ENCODE measurements around the gene ZDHHC19.
"Not testable (repeated sequence)": the region's sequence is repeated elsewhere in the genome, so short reads cannot be mapped to it uniquely, and the experiment has no call there.

ZDHHC19 gene

GRCh38 chr3:196203846-196204245 lies 7.4 kb downstream of the ZDHHC19 start:
- no peak for DNase-seq (ENCODE audit: low read depth in 2 of 2)

- no peak for DNase-seq (ENCODE audit: low read depth in 2 of 2)
Observed at GRCh38 chr3:196202516-196202970, 8.7 kb downstream of the ZDHHC19 start.

- DNase-seq (ENCODE audit: low read depth in 2 of 2), result no peak
Observed at GRCh38 chr3:196198771-196199753, 12.1 kb downstream of the ZDHHC19 start.

DNA sequence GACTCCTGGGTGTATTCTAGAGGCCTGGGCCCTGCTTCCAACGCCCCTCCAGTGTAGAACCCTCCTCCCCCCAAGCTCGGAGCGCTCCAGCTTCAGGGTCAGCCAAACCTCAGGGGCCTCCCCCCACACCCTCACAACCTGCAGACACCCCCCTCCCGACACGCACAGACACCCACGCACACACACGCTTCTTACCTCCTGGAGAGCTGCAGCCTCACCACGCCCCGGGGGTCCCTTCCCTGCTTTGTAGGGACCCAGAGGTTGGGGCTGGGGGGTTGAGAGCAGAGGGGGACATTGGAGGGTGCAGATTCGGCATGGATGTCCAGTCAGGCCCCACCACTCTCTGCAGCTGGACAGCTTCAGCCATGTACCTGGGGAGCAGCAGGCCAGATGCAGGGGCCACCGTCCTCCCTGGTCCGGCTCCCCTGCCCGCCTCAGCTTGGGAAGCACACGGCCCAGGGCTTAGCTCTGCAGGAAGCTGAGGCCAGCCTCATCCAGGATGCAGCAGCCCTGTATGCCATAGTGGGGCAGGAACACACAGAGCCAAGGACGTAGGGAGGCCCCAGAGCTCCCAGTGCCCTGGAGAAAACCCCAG lies 13.0 kb downstream of the ZDHHC19 start:
- no peak for DNase-seq (ENCODE audit: low read depth in 2 of 2)

DNA sequence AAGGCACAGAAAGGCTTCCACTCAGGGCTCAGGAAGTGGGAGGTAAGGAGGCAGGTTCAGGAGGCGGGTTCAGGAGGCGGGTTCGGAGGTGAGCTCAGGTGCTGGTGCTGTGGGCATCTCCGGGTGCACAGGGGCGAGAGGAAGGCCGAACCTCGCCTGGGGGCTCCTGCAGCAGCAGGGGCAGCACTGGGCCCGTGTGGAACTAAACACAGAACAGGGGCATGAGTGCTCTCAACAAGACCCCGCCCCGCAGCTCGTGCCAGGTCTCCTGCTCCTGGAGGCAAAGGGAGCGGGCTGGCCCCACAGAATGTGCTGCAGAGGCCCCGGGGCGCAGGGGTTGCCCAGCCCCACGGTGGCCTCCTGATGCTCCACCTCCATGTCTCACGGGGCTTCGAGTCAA lies 13.7 kb downstream of the ZDHHC19 start:
- DNase-seq (ENCODE audit: low read depth in 2 of 2), result no peak

DNA sequence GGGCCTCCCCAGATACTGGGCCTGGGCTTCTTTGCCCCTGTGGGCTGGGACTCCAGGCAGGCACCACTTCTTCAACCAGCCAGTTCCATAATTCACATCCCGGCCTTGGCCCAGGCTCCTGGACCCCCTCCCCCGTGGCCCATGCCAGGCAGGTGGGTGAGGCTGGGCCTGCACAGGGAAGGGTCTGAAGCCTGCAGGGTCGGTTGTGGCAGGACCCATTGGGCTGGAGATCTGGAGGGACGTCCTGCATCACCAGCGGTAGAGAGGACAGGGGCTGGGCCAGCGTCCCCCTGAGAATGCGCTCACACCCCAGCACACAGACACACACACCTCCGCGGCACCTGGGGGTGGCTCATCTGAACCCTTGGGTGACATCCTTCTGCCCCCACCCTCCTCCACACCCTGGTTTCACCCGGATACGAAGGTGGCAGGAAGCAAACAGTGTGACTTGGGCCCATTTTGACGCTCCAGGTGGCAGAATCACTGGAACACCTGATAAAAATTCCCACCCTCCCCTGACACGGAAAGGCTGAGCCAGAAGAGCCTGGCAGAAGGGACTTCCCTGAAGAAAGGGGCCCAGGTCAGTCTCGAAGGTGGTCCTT lies 15.4 kb downstream of the ZDHHC19 start:
- DNase-seq (ENCODE audit: low read depth in 2 of 2), result no peak

- DNase-seq (ENCODE audit: low read depth in 2 of 2), result no peak
Observed at GRCh38 chr3:196194542-196194915, 16.7 kb downstream of the ZDHHC19 start.

- no peak for DNase-seq (ENCODE audit: low read depth in 2 of 2)
Observed at GRCh38 chr3:196193736-196194541, 17.3 kb downstream of the ZDHHC19 start.

DNA sequence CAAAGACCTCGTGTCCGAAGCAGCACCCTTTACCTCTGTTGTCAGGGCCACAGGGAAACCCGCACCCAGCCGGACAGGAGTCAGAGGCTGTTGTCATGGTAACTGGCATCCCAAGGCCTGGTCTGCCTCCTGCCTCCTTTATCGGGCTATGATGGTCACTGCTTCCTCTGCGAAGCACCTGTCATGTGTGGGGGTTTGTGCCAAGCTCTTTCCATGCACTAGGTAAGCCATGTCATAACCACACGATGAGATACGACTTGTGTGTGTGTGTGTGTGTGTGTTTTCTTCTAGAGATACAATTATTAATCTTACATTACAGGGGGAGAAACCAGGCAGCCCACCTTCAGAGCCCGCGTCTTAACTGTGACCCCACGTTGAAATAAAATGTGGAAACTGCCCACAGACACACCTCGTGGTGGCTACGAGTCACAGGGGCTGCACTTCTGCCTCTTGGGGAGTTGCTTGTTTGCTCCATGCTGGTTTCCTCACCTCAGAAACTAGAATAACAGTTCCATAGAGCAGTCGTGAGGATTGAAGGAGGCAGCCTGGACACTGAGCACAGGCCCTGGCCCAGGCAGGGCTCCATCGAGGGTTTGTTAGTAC lies 18.0 kb downstream of the ZDHHC19 start:
- no peak for DNase-seq (ENCODE audit: low read depth in 2 of 2)

DNA sequence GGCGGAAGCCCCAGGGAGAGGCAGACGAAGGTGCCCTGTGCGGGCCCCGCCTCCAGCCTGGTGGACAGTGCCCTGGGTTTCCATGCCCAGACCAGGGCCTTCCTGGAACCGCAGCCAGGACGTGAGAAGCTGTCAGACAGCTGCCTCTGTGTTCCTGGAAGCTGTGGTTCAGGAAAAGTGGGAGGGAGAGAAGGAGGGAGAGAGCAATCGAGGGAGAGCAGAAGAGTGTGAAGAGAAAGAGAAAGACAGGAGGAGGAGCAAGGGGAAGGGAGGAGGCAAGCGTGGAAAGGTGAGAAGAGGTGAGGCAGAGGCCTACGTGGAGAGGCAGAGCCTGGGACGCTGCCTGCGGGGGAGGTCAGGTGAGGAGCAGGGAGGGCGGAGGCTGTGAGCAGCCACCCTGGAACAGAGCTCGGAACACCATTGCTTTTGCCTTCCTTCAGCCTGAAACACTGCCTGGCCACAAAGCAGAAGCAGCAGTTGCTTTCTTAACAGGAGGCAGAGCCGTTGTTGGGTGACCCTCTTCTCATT lies 18.6 kb downstream of the ZDHHC19 start:
- no peak for DNase-seq (ENCODE audit: low read depth in 2 of 2)

GRCh38 chr3:196192036-196192523 lies 19.1 kb downstream of the ZDHHC19 start:
- peak in 1 of 2 donors; percentile 17 for DNase-seq (ENCODE audit: low read depth in 2 of 2)

DNA sequence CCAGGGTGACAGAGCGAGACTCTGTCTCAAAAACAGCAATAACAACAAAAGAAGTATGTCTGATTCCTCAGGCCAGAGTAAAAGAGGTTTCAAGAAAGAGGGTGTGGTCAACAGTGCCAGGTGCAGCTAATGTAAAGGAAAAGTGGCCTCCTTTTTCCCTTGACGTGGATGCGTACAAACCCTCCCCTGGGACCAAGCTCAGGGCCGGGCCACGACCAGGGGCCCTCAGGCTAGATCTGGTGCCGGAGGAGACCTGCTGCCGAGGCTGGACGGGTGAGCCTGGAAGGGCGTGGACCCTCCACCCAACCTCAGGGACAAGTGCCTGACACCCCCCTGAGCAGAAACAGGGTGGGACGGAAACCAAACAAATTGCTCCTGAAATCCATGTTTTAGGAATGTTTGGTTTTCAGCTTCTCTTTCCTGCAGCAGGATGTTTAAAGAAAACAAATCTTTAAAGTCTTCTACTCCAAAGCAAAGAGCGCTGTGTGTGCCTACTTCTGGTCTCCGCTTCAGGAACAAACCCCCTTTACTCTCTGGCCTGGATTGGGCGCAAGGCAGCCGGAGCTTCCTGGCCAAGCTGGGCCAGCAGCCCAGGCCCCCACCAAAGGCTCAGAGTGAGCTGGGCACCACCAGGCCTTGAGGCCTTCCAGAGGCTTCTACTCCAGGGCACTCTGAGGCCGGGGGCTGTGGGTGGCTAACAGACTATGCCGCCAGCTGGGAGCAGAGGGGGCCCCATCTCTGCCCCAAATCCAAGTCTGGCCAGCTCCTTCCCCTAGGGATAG lies 21.4 kb downstream of the ZDHHC19 start:
- no peak for DNase-seq (ENCODE audit: low read depth in 2 of 2)

GRCh38 chr3:196186651-196187573 lies 24.3 kb downstream of the ZDHHC19 start:
- DNase-seq (ENCODE audit: low read depth in 2 of 2), result no peak

GRCh38 chr3:196184881-196185280 lies 26.3 kb downstream of the ZDHHC19 start:
- no peak for DNase-seq (ENCODE audit: low read depth in 2 of 2)

DNA sequence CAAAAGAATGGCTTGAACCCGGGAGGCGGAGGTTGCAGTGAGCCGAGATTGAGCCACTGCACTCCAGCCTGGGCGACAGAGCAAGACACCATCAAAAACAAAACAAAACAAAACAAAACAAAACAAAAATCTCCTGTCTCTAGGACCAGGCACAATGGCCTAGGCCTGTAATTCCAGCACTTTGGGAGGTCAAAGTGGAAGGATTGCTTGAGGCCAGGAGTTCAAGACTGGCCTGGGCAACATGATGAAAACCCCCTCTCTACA lies 27.1 kb downstream of the ZDHHC19 start:
- DNase-seq (ENCODE audit: low read depth in 2 of 2), result not testable (repeated sequence)

DNA sequence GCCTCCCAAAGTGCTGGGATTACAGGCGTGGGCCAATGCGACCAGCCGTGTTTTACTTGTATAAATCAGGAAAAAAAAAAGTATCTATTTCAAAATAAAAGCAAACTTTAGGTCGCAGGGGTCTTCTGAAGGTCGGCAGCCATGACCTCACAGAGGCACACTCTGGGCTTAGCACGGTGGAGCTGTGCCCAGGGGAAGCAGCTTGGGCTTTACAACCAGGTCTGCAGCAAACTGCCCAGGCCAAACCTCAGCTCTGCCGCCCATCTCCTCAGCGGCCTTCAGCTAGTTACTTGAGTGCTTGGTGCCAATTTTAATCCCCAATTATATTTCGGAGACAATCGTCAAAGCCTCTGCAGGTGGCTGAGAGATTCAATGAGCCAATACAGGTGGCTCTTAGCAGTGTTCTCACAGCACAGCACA lies 30.1 kb downstream of the ZDHHC19 start:
- no peak for DNase-seq (ENCODE audit: low read depth in 2 of 2)

DNA sequence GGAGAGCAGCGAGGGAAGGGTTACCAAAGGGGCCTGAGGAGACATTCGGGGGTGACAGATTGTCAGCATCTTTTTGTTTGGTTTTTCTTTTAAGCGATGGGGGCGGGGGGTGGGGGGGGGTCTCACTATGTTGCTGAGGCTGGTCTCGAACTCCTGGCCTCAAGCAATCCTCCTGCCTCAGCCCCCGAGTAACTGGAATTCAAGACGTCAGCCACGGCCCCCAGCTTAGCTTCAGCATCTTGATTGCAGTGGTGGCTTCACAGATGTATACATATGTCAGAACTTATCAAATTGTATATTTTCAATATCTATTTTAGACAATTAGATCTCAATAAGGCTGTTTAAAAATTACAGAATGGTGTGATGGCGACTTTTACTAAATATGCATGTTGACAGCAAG lies 30.9 kb downstream of the ZDHHC19 start:
- DNase-seq (ENCODE audit: low read depth in 2 of 2), result no peak

GRCh38 chr3:196179380-196180308 lies 31.6 kb downstream of the ZDHHC19 start:
- peak; percentile 75 to 84 for DNase-seq (ENCODE audit: low read depth in 2 of 2)
